Caki2 (cell line): ENCODE measurements around the gene ING5. TPM values are rescaled to one million over a fixed set of nuclear protein-coding genes. Genes with fewer than 3 reads are reported as not detected.

ENCODE experiments used
- DNase-seq: peaks from one replicate; pipeline ENCODE4 v3.0.0-alpha.2; 2015; ENCODE audit warnings: low read depth
- in situ Hi-C: cut with HindIII; loops from 2 replicates; pipeline ENCODE4 v1.10.0; 2016; ENCODE audit warnings: low sequenced_read_pairs, low pct_unique_long_range_greater_than_20kb, mixed read lengths
- total RNA-seq: library from RNA; depleted of rRNA; stranded (reverse); fragments of >200 nt; shearing (Covaris generic); gene quantifications from 2 replicates; pipeline ENCODE4 v1.2.3, GENCODE V29; 2014; ENCODE audit warnings: low replicate concordance

Gene ING5
- total RNA-seq, 1 experiment from 2014 or later = 41.0 TPM

DNA sequence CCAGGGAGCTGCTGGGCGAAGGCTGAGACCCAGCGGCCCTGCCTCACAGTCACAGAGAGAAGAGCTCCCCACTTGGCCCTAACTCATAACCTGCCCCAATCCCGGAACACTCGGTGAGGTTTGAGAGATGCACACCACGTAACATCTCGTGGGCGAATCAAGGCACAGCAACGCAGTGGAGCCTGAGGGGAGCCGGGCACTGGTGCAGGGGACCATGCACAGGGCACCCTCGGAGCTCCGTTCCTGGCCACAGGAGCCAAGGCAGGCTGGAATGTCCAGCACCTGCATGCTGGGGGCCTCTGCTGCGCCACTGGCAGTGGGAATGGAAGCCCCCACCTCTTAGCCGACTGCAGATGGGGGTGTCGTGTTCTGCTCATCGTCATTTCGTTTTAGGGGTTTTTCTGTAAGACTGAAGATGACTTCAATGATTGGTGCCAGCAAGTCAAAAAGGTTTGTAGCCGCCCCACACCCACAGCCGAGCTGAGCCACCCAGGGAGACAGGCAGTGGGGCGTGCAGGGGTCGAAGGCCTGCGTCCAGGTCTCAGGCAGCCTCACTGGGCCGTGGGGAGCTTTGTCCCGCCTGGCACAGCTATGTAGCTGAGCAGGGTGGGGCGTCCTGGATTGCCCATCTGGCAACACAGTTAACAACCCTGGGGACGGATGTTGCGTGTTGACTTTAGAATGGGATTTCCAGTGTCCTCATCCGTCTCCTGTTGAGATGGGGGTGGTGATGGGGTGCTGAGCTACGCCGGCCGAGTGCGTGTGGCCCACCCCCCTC, 31.3 kb upstream of the ING5 start:
- in situ Hi-C loops = no loop called here
- no peak for DNase-seq

DNA sequence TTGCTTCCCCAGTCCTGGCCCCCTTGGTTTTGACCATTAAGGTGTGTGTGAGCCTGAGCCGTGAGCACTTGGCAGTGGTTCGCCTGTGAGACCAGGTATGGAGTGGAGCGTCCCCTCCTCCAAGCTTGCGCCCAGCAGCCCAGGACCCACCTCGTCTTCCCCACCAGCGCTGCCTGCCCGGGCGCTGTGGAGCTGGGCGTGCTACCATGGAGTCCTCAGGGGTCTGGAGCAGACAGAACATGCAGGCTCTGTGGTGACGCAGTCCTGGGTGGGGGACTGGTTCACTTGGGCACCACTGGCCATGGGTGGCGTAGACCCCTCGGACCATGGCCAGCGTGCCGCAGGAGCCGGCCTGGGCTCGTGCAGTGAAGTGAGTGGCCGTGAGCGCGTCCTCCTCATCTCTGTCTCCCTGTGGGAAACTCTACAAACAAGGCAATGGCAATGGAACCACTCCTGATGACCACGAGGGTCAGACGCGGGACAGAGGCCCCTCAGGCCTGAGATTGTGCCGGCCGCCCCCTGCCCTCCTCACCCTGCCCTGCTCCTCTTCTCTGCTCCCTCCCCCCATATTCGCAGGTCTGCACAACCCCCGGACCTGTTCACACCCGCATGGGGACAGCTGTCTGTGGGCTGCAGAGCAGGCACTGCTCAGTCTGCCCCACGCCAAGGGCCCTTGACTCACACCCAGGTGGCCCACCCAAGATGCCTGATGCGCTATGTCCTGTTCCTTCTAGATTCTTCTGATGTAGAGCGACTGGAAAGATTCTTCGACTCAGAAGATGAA, 30.2 kb upstream of the ING5 start:
- DNase-seq = no peak
- in situ Hi-C loops = no loop called here

DNA sequence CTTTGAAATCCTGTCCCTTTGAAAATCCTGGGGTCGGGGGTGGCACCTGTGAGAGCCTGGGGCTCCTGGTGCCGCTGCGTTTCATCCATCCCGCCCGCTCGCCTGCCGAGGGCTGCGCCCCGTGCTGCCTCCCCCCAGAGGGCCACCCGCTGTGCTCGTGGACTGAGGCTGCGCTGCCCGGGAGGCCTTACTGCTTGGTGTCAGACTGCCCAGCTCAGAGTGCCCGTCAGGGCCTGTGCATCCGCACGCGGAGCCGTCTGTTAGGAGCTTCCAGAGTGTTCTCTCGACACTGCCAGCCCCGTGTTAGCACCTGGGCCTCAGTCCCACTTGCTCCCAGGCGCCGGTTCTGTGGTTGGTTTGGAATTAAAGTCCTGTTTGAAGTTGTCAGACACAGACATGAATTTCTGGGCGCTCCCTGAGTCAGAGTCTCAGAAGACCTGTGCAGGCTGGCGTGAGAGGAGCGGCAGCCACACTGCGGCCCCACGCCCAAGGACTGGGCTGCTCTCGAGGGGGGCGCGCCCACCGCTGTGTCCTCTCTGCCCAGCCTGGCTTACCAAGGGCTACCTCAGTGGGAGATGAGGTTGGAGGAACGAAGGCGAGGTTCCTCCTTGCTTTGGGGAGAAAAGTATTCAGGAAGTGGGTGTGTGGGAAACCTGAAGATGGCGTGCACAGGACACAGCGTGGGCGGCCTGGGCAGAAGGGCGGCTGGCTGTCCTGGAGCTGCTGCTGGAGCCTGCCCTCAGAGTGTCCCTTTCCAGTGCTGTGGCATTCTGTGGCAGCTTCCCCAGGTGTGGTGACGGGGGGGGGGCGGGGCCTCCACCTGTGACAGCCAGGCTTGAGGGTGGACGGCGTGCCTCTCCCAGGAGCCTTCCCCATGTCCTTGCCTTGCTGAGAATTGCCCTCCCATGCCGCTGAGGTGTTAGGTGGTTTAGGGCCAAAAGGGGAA, 29.3 kb upstream of the ING5 start:
- DNase-seq = no peak
- in situ Hi-C loops = no loop called here

DNA sequence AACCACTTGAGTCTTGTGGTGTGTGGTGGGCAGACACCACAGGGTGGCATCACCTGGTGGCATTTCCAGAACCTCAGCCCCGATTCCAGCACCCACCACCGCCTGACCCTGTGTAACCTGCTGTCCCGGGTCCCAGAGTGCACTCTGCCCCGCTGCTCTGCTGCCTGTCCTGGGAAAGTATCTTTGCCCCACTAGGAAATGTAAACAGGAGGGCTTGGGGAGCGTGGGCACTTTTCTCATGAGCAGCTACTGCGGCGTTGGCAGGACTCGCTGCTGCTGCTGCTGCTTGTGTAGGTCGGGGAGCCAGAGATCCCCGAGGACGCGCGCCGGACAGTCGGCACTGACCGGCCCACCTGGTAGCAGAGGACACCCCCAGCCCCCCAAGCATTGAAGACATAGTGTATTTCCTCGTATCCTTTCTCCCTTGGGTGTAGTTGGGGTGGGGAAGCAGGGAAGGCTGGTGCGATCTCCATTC, 28.6 kb upstream of the ING5 start:
- no peak for DNase-seq
- in situ Hi-C loops = no loop called here

DNA sequence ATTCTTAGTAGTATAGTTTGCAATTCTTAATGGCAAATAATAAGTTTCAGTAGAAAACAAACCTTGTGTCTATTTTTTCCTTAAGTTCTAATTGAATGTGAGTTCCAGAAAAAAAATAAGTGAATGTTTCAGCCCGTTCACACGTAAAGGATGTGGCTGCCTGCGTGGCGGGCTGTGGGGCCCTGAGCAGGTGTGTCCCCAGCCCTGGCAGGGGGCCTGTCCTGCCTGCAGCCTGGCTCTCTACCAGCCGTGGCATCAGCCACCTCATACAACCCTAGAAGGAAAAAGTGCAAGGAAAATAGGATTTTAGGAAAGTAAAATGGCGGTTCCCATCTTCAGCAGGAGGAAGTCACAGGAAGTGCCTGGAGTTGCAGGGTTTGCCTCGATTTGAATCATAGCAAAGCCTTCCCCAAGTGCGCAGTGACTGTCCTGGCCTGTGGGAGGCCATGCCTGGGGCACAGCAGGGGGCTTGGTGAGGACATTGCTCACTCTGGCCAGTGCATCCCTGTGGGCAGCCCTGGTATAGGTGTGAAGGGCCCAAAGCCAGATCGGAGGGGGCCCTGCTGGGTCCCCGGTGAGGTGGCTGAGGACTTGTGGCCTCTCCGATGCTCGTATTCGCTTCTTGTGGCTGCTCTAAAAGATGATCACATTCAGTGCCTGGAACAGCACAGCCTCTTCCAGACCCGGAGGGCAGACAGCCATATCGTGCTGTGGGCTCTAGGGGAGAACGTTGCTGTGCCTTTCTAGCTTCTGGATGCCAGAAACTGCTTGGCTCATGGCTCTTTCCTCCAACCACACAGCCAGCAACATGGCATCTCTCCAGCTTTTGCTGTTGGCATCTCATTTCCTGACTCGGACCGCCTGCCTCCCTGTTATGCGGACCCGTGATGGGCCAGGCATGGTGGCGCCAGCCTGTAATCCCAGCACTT, 27.8 kb upstream of the ING5 start:
- no peak for DNase-seq
- in situ Hi-C loops = no loop called here

DNA sequence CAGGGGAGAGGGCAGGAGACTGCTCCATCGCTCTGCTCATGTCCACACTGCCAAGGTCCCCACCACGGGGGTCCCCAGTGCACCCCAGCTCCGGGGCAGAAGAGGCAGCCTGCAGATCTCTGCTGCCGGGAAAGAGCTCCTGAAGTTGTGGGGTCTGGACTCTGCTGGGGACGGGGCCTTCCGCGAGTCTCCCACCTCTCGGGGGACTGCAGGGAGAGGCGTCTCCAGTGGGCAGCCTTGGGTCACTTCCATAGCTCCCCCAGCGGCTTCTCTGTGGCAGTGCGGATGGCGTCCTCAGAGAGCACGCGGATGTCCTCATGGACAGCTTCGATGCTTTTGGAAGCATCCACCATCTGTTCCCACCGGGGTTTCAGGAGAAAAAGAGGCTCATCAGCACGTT, 26.0 kb upstream of the ING5 start:
- in situ Hi-C loops = no loop called here
- DNase-seq = no peak

DNA sequence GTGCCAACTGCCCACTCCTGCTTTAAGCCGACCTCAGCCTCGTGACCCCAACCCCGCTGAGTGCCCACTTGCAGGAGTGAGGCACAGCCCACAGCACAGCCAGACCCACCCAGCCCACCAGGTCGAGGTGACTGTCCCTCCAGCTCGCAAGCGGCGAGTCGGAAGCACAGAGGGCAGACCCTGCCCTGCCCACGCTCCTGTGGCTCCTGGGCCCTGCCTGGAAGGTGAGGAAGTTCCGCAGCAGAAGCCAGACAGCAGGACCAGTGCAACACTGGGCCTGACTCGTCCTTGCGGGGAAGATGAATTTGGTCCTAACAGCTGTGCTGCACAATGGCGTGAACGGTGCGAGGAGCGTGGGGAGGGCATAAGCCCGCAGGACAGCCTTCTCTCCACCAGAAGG, 25.2 kb upstream of the ING5 start:
- in situ Hi-C loops = no loop called here
- DNase-seq = no peak

DNA sequence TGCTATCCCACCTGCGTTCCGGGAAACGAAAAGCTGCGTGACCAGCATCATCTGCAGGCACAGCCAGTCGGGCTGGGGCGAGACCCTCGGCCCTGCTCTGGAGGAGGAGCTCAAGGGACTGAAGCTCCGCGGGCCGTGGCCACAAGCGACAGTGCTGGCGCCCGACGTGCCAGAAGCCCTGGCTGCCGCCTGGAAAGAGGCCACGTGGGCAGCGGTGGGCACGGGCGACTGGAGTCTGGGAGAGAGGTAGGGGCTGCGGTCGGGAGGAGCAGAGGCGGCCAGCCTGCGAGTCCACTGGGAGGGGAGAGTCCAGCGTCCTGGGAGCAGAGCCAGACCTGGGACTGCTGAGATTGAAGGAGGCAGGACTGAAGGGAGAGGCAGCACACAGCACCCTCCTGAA, 24.4 kb upstream of the ING5 start:
- DNase-seq = no peak
- in situ Hi-C loops = no loop called here

DNA sequence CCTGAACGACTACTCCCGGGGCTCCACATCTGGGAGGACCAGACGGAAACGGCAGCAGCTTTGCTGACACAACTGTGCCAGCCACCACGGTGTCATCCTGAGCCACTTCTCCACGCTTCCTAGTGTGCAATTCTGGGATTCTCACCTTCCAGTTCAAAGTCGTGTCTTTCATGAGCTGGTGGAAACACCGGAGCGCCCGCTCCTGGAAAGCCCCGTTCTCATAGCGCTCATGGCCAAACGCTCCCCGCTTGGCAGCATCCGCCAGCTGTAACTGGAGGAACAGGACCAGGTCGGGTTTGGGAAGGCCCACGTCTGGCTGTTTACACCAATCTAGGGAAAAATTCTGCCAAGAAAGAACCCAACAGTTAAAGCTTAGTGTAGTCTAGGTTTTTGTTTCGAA, 23.5 kb upstream of the ING5 start:
- in situ Hi-C loops = no loop called here
- DNase-seq = no peak

DNA sequence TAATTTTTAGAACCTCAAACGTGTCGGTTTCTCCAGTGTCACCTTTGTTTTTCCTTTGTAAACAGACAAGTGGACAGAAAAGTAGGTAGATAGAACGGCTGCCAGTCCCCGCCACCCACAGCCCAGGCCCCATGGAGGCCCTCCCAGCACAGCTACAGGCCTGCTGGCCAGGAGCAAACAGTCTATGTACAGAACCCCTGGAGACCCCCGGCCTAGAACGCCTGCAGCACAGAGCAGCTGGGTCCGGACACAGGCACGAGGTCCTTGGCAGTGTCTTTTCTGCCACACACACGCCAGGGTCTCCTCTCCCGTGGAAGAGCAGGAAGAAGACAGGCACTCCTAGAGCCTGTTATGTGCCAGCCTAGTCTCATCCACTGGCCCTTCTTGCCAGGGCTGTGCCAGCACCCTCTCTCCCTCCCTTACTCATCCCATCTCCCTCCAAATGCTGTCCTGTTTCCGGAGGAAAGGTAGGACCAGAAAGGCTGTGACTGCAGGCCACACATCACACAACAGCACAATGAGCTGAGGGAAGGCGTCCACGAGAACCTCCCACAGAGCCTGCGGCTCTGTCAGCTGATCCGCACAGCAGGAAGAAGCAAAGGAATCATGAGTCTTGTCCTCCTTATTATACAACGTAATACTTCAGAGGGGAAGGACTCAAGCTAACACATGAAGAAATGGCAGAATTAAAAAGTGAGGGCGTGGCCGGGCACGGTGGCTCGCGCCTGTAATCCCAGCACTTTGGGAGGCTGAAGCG, 22.9 kb upstream of the ING5 start:
- in situ Hi-C loops = no loop called here
- DNase-seq = no peak

DNA sequence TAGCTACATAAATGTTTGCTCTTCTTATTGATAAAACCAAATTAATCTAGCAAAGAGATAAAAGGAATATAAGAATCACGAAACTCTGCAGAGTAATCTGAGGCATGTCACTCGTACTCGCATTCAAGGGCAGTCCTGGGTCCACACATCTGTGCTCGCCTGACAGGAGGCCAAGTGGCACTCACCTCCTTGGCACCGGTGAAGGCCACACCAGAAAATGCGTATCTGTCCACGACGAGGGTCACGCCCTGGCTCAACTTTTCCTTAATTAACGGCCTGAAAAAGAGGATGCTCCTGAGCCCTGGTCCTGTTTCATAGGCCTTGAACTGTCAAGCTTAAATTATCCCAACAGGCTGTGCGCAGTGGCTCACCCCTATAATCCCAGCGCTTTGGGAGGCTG, 21.8 kb upstream of the ING5 start:
- in situ Hi-C loops = no loop called here
- DNase-seq = no peak

DNA sequence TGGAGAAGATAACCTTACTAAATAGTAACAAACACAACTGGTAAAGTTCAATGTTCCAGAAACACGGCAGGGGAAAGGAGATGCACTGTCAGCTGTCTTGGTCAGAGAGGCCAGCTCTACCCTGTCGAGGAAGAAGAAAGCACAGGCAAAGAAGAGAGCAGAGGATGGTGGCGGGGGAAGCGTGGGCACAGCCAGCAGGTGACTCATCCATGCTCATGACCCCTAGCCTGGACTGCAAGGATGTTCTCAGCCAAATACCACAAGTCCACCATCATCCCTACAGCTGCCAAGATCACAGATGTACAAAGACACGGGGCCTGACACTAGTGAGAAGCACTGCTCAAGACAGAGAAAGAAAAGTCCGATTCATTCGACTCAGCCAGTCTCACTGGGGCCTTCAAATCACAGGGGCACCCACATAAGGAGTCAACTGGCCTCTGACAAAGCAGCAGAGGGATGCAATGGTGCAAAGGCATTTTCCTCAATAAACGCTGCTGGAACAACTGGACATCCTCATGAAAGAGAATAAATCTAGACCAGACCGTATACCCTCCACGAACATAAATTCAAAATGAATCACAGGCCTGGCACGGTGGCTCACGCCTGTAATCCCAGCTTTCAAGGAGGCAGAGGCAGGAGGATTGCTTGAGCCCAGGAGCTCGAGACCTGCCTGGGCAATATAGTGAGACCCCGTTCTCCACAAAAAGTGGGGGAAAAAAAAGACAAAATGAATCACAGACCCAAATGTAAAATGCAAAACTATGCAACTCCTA, 20.8 kb upstream of the ING5 start:
- DNase-seq = peak; percentile 67
- in situ Hi-C loops = no loop called here

DNA sequence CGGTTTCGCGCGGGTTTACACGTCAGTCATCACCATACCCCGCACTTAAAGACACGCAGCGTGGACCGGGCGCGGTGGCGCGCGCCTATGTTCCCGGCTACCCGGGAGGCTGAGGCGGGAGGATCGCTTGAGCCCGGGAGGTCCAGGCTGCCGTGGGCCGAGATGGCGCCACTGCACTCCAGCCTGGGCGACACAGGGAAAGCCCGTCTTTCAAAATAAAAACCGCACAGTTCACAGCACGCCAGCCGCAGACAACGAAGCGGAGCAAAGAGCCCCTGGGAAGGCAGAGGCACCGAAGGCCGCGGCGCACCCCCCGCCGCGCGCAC, 15.6 kb upstream of the ING5 start:
- in situ Hi-C loops = no loop called here

DNA sequence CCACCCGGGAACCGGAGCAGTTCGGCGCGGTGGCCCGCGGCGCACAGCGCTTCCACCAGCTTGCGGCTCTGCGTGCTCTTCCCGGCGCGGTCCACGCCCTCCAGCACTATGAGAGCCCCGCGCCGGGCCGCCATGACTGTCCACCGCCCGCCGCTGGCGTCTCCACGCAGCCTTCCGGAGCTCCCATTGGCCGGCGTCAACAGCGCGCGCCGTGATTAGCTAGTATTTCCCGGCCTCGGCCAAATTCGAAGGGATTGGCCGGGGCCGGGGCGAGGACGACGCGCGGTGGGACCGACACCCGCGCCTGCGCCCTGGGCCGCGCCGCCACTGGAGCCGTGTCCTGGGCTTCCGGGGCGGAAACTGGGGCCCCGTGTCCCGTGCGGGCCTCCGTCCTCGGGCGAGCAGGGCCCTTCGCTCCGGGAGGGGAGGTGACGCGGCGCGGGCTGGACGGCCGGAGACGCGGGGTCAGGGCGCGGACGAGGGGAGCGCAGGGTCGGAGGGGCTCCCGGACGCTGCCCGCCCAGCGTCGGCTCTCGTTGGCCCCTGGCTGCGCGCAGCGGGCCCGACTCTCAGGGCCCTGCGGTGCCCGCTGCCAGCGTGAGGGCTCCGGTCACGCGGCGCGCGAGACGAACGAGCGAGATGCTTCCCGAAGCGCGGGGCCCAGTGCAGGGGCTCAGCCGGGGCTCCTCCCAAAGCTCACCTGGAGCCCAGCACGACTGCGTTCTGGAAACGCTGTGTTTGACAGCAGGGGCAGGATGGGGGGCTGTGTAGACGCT, 15.0 kb upstream of the ING5 start, which contains the start of gene DTYMK:
TSS of gene DTYMK (minus strand) at position 166 of the 776 bp plus-strand sequence. CDS start at position 134, 32 bp downstream.
- in situ Hi-C loops = no loop called here
- DNase-seq = peak; percentile 96

More for the DNA sequence above, 15.6 kb upstream of the ING5 start:
- DNase-seq = no peak

DNA sequence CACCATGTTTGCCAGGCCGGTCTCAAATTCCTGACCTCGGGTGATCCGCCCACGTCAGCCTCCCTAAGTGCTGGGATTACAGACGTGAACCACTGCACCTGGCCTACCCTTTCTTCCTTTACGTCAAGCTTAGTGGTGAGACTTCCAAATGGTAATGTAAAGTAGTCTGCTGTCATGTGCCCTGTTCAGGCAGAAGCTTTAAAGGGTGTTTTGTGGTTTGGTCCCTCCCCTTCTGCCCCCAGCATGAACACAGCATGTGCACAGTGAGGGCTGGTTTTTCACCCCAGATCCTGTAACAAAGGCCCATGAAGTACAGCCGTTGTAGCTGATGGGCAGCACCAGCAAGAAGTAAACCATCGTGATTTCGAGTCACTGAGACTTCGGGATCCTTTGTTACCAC, 12.5 kb upstream of the ING5 start:
- DNase-seq = no peak
- in situ Hi-C loops = no loop called here
